GM18907 (cell line): ENCODE results near the gene RUBCNL.
"Not testable (repeated sequence)": the region's sequence is repeated elsewhere in the genome, so short reads cannot be mapped to it uniquely, and the experiment has no call there.

Experiments used
- ATAC-seq: cut with Tn5 transposase; IDR thresholded peaks from one replicate; pipeline ENCODE4 v1.9.1; 2021; ENCODE audit warnings: mild to moderate bottlenecking, moderate library complexity; ENCODE audit not compliant: unreplicated experiment

The RUBCNL gene, protein sequence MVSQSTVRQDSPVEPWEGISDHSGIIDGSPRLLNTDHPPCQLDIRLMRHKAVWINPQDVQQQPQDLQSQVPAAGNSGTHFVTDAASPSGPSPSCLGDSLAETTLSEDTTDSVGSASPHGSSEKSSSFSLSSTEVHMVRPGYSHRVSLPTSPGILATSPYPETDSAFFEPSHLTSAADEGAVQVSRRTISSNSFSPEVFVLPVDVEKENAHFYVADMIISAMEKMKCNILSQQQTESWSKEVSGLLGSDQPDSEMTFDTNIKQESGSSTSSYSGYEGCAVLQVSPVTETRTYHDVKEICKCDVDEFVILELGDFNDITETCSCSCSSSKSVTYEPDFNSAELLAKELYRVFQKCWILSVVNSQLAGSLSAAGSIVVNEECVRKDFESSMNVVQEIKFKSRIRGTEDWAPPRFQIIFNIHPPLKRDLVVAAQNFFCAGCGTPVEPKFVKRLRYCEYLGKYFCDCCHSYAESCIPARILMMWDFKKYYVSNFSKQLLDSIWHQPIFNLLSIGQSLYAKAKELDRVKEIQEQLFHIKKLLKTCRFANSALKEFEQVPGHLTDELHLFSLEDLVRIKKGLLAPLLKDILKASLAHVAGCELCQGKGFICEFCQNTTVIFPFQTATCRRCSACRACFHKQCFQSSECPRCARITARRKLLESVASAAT

DNA sequence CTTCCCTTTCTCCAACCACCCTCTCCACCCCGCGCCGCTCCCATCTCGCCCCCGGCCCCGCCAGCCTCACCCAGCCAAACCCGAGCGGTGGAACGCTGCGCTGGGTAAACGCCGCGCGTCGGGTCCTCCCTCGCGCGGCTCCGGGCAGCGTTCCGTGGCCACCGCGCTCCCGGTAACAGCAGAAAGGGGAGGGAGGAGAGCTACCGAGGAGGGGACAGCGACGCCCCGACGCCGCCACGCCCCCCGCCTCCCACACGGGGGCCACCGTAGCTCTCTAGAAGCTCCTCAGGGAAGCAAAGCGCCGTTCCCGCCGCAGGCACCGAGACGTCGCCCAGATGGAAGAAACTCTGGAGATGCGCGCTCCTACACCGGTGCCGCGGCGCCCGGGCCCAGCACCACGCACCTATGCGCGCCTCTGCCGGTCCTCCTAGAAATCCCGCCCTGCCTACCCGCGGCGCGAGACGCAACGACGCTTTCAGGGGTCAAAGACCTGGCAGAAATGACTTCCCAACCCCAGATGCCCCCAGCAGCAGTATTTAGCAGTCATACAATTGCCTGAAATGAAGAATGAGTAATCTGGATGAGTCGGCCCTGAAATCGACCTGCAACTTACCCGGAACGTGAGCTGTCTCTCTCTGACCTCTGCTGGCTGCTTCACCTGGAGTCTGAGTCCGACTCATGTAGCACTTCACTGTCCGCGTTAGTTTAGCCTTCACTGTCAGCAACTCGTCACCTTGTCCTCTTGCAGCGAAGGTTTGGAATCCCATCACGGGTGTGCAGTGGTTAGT lies at the start of gene RUBCNL:
TSS of gene RUBCNL (minus strand) at position 189 of the 788 bp plus-strand sequence. CDS start 14,777 bp downstream, outside the sequence.
- peak; percentile 28 for ATAC-seq

DNA sequence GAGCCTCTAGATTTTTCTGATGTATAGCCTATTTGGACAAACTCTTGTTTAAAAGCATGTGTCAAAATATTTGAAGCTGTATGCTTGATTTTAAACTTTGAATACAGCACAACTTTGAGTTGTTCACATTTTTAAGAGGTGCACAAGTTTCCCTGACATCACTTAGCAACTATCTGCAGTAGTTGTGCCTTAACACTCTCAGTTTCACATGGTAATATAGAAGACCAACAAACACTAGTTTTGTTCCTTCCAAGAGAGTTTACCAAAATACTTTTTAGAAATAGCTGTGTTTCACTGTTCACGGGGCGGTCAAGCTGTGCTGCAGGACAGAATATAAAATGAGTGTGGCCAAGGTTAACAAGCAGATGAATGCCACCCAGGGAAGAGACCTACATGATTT lies 42.5 kb upstream of the RUBCNL start:
- ATAC-seq, result not testable (repeated sequence)

DNA sequence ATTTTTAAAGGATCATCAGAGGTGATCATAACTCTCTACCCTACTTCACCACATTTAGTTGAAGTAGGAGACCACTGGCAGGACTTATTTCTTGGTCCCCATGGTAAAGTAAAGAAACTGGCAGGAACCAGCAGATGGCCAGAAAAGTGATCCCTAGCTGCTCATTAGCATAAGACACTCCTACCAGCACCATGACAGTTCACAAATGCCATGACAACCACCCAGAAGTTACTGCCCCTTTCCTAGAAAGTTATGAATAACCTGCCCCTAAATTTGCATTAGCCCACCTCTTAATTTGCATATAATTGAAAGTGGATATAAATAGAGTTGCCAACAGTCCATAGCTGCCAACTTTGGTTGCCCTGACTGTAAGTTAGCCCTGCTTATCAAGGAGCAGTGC lies 18.4 kb upstream of the RUBCNL start:
- no peak for ATAC-seq

GRCh38 chr13:46404733-46405100 lies 17.7 kb upstream of the RUBCNL start:
- no peak for ATAC-seq

GRCh38 chr13:46403851-46404732 lies 17.0 kb upstream of the RUBCNL start:
- no peak for ATAC-seq

- ATAC-seq, result no peak
Observed at GRCh38 chr13:46402178-46402577, 15.1 kb upstream of the RUBCNL start.

DNA sequence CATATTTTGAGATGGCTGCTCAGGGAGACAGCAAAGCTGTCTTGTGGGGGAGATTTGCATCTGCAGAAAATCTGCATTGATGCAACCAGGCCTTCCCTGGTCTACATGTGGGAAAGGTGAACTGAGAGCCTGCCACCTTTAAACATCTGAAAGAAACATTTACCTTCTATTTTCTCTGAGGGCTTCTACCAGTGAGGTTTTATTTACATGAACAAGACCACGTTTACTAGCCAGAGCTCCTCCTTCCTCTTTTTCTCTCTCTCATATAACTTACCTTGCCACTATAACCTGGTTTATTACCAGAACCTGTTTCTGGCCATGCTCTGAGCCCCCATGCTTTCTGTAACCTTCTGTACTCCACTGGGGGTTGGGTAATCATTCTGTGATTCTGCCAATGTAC lies 14.4 kb upstream of the RUBCNL start:
- ATAC-seq, result no peak

GRCh38 chr13:46396341-46396740 lies 9.3 kb upstream of the RUBCNL start:
- no peak for ATAC-seq

DNA sequence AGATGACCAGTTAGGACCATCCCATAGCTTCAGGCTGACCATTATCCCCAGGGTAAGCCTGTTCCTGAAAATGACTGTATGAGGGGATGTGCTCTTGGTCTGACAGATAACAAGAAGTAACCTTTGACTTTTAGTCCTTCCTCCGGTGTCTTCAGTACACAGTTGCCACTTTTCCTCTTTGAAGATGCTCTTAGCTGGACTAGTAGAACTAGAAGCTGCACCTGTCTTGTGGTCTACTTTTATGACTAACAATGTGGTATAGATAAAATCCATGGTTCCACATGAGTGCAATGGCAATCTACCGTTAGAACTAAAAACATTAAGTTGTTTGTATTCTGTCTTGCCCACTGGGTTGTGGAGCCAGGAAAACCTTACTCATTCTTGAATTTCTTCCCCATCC lies 5.9 kb upstream of the RUBCNL start:
- no peak for ATAC-seq

DNA sequence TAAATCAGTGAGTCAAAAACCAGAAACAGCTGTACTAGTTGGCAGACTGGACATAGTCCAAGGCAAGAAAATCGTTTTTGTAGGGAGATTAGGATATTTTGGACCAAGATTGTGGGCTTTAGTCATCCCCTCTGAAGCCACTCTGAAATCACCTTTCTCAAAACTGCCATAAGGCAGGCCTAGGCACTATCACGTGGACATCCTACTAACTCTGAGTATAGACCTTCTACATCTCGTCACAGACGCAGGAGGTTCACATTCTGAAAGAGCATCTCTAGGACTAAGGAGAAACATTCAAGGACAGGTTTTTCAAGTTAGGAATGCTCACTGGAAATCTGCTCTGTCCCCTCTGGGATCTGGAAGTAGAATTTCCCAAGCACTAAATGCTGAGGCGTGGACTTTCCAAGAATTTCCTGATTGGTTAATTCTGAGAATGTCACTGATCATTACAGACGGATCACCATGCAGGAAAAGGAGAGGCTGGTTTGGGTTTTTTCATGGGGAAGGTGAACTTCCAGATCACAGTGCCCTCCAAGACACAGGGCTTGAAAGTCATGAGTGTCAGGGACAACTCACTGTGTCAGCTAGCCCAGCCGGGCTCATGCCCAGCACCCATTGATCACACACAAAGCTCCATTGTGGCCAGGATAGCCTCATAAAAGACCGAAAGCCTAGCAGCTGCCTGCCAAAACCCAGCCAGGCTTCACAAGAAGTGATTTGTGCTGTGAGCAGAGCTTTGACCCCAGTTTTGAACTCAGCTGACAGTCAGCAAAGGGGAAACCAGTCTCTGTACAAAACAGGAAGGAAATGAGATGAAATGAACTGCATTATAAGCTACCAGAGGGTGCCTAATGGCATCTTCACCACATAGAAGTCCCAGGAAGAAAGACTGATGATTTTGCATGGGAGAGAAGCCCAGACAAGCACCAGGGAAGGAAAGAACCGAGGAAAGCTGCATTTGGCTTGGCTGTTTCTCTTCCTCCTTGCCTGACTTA lies 2.7 kb upstream of the RUBCNL start:
- ATAC-seq, result peak; percentile 70

DNA sequence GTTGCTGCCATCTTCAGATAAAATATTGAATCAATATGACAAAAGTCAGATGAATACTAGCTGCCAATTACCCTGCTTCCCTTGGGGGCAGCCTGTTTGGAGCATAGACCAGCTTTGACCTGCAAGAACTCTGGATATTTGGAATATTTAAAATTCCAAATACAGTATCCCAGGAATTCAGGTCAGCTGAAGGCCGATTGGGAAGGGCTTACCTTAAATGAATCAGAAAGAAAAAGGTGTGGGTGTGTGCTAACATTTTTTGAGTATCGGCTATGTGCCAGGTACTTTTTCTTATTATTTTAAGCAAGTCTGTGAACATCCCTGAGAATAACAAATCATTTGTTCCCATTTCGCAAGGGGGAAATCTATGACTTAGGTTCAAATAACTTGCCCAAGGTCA lies 1.8 kb upstream of the RUBCNL start:
- no peak for ATAC-seq

GRCh38 chr13:46388308-46388707 lies 1.3 kb upstream of the RUBCNL start:
- ATAC-seq, result no peak

DNA sequence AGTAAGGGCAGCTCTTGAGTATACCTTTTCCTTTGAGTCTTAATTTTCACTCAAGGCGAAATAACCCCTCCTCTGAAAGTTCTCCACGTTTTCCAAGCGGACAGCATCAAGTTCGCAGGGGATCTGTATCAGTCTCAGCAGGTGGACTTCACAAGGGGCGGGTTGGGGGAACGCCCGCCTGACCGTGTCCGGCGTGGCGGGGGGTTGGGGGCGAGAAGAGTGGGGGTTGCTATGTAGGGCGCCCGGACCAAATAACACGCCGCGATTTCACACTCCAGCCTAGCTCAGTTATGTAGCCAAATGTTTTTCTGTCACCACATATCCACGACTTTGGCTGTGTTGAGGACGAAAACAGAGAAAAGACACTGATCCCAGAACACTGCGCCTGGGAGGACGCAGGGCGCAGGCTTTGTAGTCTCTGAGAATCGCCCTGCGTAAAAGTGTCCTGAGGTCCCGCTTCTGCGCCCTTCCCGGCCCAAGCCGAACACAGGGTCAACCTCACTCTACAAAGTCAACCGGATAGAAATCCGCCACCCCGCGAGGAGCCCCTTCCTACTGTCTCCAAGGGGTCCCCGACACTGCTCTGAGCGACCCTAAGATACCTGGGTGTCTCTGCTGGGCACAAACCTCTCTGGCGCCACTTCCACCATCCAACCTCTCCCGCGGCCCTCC lies 524 bp downstream of the RUBCNL start:
- ATAC-seq, result no peak

DNA sequence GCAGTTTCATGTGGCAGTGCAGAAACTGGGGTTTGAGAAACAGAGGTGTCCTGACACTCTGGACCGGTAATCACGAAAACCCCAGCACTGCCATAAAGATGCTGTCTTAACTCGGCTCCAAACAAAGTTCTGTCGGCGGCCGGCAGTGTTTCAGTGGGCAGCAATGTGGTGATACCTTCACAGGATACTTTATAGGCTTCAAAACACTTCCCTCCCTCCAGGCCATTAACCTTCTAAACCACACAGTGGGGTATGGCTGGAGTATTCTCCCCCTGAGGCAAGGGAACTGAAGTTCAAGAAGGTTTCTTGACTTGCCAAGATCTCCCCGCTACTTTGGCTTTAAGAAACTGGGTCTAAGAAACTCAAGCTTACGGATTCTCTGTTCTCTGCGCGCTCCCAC lies 1.1 kb downstream of the RUBCNL start:
- no peak for ATAC-seq

DNA sequence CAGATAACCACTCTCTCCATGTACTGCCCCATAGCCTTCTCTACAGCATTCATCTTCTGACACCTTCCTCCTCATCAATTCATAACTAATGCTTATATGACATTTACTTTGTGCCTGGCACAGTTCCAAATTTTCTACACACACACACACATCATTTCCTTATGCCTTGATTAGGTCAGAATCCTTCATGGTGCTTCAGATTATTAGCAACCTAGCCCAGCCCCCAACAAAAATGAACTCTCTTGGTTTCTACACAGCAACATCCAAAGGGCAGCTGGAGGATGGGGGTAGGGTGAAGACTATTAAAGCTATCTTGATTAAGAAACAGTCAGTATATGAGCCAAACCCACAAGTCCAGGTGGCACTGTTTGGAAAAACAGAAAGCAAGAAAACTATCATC lies 3.7 kb downstream of the RUBCNL start:
- no peak for ATAC-seq

DNA sequence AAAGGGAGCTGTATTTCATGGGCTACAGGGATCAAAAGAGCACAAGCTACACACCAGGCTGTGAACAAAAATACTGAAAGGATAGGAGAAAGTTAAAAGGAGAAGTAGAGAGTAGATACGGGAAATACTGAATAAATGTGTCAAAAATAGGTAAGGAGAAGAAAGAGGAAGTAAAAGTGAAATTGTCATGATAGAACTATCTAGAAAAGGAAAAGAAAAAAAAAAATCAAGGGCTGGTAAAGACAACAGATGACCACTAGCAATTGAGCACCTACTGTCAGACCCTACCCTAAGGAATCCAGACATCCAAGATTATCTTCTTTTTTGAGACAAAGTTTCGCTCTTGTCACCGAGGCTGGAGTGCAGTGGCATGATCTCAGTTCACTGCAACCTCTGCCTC lies 4.8 kb downstream of the RUBCNL start:
- ATAC-seq, result peak; percentile 52

DNA sequence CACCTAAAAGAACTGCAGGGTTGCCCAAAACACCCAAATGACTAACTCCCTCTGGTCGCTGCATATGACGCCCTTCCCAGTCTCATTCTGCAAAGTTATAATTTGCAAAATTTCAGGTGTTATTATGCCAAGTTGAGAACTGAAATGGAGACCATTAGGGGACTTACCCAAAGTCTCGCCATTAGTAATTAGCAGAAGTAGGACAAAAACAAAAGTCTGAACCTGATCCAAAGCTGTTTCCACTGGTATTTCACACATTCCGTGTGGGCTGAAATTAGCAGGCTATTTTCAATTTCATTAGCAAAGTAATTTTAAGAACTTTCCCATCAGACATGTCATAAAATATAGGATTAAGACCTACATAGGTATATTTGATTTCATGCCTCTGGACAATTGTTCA lies 6.8 kb downstream of the RUBCNL start:
- no peak for ATAC-seq

GRCh38 chr13:46379611-46380010 lies 7.4 kb downstream of the RUBCNL start:
- ATAC-seq, result no peak

DNA sequence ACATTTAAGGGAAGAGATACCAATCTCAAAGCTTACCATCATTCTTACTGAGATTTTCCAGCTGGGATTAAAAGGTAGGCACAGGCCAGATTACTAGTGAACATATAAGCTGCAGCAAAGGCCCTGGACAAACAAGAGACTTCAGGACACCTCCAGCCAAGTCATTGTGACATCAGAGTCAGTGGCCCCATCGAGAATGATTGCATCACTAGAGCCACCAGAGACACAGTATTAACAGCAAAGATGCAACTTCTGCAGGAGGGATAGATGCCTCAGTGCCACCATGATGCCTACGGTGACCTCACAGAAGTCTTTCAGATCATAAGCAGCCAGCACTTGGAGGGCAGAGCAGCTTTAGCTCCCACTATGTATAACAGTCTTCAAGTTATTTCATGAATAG lies 8.6 kb downstream of the RUBCNL start:
- no peak for ATAC-seq
